T follicular helper cell (primary cell): ENCODE data around the gene FNDC5.

Source experiments
- DNase-seq: peaks from one replicate; pipeline ENCODE4 v3.0.0-alpha.2; 2020; ENCODE audit warnings: low read depth

Gene FNDC5

DNA sequence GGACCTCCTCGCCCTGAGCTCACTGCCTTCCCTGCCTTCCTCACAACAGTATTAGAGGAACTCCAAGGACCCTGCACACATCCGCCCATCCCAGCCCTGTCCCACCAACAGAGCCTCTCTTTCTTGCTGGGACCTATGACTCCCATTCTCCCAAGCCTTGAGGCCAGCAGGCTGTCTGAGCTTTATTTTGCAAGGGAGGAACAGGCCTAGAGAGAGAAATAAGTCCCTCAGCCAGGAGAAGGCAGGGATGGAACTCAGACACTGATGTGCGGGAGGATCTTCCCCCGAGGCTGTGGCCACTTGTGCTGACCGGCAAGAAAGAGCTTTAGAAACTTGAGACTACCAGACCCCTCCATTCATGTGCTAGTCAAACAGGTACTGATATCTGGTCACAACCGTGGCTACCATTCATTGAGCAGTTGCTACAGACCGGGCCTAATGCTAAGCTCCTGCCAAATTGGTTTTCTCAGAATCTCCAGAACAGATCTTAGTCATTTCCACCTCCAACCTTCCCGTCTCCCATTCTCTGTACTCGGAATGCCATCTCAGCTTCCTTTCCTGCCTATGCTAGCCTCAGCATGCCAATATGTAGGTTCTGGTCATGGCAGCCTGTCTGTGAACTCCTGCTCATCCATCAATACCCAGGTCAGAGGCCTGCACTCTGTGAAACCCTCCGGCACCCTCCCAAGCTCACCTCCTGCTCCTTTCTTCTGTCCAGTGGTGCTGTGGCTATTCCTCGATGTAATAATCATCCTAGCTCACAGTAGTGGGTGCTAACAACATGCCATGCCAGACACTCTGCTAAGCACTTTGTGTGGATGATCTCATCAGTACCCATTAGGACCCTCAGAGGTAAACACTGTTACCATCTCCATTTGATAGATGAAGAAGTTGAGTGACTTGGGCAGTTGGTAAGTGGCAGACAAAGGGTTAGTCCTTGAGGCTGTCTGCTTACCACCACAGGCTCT is 26.7 kb upstream of the FNDC5 start:
- DNase-seq = no peak

DNA sequence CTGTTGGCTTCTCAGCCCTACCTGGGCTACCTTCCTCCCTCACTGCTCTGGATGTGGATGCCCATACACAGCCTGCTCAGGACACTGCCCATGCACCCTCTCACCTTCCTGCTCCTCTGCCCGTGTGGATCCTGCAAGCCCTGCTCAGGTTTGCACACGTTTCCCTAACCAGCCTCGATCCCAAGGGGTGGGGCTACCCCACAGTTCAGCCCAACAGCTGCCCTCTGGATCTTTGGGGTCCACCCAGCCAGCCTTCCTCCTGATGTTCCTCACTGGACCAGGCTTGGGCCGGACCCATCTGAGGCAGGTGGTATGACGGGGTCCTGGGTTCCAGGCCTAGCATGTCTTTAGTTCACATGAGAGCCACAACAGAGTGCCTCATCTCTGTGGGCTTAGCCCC is 25.7 kb upstream of the FNDC5 start:
- DNase-seq = no peak

DNA sequence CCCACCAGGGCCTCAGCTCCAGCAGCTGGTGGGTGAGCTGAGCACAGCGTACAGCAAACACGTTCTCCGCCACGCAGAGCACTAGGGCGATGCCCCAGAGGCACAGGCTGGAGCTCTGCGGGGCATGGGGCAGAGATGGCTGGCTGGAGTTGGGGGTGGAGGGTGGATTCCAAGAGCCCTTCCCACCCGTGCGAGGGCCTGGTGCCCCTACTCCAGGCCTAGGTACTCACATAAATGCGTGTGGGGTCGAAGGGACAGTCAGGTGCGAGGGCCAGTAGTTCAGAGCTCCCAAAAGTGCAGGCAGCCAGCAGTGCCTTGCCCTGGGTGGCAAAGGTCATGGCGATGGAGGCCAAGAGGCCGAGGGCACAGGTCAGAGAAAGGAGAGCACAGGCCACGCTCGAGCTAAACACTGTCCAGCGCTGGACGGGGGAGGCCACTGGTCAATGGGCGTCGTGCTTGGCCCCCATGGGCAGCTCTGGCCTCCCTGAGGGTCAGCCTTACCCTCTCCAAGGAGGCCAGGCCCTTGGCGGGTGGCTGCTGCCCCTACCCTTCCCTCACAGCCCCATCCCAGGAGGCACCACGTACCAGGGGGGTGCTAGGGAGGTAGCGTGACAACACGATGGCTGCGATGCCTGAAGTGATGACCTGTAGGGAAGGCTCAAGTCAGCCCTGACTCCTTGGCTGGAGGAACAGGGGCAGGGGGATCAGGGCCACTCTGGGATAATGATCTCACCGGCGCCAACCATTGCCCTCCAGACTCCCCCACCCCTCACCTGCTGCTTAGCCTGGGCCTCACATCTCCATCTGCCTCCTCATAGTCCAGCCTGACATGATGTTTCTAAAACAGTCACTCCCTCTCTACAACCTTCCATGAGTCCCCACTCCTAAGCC is 24.9 kb upstream of the FNDC5 start:
- DNase-seq = no peak

DNA sequence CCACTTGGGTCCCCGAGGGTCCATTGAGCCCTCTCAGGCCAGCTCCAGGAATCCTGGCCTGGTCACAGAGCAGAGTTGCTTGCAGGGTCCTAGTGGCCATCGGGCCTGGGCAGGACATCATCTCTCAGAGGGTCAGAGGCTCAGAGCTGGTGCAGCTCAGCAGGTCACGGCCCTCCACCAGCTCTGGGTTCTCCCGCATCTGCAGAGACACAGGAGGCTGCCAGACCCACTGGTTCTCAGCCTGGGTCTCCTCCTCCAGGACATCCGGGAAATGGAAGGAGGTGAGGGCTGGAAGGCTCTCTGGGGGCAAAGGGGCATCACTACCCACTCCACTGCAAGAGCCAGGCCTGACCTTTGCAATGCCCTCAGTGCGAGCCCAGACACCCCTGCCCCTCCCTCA is 24.0 kb upstream of the FNDC5 start:
- DNase-seq = no peak

DNA sequence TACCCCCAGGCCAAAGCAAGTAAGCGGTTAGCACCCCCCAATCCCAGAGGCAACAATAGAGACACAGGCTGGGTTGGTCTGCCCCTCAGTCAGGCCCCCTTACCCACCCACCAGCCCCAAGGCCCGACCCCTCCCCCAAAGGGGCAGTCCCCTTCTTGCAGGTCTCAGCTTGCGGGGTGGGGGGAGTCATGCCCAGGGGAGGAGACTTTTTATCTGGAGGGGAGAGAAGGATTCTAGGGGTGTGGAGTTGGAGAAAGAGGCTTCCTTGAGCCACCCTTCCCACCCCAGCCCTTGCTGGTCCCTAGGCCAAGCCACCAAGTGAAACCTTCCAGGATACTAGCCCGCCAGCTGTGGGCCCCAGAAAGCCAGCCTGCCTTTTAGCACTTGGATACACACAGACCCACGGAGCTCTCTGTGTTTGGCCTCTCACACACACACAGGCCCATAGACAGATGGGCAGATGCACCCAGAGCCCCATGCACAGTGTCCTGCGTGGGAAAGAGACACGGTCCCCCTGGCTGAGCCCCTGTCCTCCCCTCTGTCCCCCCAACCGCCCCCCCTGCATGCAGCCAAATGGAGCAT is 23.4 kb upstream of the FNDC5 start:
- DNase-seq = no peak

DNA sequence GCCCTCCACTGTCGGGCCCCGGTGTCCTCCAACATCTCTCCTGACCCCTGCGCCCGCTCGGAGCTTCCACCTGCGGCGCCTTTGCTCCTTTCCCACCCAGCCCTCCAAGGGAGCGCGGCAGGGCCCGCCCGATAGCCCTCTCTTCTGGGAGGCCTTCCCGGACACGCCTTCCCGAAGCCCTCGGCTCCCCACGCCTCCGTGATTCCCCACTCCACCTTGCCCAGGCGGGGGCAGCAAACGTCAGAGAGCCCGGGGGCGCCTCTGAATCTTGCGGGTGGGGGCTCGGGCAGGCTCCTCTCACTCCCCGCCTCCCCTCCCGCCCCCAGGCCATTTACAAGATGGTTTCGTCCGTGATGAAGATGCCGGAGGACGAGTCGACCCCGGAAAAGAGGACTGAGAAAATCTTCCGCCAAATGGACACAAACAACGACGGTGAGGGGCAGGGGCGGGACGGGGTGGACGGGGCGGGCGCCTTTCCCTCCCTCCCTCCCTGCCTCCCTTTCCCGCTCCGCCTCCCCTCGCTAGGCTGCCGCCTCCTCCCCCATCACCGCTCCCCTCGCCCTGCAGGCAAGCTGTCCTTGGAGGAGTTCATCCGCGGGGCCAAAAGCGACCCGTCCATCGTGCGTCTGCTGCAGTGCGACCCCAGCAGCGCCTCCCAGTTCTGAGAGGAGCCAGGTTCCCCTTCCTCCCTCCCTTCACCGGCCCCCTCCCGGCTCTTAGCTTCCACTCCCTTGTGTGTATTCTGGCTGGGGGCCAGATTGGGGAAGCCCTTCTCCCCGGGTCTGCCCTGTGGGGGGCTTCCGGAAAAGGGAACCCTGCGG is 22.7 kb upstream of the FNDC5 start:
- no peak for DNase-seq

DNA sequence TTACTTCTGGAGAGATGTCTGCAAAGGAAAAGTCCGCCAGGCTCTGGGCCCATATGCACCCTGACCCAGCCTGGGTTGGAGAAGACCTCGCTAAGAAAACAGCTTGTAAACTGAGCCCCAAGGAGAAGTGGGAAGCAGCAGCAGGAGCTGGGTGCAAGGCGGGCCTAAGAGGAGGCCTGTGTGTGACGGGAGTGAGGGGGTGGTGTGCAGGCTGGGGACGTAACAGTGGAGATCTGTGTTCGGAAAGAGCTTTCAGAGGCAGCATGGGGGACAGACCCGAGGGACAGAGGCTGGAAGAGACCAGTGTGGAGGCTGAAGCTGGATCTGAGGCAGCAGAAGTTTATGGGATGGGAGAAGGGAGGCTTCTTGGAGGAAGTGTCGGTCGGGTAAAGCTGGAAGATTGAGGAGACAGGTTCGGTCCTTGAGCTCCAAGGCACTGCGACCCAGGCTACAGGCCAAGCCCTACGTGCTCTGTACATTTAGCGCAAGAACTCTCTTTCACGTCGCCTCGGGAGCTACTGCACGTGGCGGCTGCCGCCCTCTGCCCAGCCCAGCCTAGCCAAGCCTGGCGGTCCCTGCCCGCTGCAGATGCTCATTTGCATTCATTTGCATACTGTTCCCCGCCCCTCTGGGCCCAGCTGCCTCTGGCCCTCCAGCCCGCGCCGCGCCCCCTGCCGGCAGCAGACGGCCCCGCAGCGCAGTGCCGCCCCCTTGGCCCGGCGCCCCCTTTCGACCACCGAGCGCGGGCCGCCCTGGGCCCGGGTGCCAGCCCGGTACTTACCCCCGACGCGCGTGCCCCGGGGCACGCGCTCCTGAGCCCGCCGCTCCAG is 21.9 kb upstream of the FNDC5 start:
- DNase-seq = no peak

DNA sequence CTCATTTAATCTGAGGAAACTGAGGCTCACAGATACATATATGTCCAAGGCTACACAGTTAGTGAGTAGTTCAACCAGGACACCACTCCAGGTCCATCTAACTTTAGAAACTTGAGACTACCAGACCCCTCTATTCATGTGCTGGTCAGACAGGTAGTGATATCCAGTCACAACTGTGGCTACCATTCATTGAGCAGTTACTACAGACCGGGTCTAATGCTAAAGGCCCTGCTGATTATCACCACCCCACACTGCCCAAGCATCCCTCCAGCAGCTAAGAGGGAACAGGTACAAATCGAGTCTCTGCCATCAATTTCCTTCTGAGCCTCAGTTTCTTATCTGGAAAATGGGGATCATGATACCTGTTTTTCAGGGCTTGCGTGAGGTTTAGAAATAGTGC is 20.9 kb upstream of the FNDC5 start:
- no peak for DNase-seq

DNA sequence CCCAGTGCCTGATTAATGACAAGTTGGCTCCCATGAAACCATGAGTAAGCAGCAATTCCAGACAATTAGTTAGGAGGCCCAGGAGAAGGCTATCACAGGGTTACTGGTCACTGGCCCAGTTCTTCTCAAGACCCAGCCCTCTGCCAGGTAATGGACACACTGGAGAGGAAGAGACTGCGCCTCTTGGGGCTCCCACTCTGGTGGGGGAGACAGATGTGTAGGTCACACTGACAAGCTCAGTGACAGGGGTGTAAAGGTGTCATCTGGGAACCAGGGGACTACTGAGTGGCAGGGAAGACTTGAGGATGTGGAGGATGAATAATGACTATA is 20.5 kb upstream of the FNDC5 start:
- no peak for DNase-seq

DNA sequence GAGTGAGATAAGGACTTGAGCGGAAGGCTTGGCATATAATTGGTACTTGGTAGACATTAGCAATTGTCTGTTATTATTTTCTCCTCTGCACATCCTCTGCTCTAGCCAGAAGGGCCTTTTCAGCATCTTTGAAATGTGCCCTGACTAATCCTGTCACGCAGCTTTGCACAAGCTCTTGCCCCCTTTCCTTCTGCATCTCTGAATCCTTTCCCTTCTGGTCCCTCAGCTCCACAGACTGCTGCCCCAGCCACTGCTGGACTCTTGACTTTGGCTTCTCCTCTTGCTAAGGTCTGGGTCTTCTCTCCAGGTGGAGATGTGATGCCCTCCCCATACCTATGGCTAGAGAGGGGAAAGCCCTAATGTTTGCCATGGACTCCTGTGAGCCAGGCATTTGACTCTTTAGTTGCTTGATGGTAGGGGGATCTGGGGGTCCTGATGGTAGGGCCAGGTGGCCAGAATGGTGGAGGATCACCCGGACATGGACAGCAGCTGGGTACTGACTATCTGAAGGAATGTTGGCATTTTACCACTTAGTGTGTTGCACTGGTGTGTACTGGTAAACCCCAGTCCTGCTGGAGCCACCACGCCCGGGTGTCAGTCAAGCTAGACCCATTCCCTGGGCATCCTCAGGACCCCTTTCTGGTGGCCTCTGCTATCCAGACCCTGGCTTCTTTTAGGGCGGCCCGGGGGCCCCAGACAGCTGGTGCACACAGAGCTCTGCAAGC is 20.0 kb upstream of the FNDC5 start:
- DNase-seq = no peak

DNA sequence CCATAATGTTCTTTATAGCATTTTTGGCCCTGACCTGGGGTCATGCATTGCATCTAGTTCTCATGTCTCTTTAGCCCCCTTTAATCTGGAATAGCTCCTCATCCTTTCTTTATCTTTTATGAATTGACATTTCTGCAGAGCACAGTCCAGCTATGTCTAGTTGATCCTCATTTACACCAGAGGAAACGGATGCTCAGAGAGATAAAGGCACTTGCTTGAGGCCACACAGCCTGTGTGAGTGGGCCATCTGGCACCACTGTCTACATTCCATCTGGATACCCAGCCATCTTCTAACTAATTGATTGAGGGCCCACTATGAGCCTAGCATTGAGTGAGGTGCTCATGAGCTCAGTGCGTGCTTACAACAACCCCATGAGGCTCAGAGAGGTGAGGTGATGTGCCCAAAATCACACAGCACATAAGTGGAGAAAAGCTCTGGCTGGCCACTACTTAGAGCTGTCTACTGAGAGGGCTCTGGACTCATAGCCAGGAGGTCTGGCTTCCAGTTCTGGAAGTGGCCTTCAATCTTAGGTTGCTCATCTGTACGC is 19.1 kb upstream of the FNDC5 start:
- no peak for DNase-seq

DNA sequence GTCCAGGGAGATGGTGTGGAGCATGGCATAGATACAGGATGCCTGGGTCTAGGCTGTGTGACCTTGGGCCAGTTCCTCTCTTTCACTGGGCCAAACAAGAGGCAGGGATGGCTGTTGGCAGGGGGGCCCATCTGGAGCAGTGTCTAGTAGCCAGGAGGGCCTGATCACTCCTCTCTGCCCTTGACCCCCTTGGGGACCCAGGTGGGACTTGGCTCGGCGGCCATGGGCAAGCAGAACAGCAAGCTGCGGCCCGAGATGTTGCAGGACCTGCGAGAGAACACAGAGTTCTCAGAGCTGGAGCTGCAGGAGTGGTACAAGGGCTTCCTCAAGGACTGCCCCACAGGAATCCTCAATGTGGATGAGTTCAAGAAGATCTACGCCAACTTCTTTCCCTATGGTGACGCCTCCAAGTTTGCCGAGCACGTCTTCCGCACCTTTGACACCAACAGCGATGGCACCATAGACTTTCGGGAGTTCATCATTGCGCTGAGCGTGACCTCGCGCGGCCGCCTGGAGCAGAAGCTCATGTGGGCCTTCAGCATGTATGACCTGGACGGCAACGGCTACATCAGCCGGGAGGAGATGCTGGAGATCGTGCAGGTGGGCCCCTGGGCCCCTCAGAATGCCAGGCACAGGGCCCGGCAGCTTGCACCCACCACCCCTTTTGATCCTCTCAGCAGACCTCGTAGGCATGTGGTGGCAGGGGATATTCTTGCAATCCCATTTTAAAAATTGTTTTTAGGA is 18.1 kb upstream of the FNDC5 start:
- no peak for DNase-seq

DNA sequence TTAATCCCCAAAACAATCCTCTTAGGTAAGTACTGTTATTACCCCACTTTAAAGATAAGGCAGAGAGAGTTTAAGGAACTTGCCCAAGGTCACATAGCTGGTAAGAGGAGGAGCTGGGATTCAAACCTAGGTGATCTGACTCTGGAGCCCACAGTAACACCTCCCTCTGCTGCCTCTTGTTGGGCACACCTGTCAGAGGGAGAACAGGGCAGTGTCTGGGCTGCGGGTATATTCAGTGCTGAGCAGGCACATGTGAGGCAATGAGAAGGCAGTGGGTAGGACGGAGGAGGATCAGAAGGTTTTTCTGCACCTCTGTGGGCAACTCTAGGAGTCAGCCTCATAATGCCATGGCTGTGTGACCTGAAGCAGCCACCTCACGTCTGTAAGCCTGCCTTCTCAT is 17.4 kb upstream of the FNDC5 start:
- no peak for DNase-seq

DNA sequence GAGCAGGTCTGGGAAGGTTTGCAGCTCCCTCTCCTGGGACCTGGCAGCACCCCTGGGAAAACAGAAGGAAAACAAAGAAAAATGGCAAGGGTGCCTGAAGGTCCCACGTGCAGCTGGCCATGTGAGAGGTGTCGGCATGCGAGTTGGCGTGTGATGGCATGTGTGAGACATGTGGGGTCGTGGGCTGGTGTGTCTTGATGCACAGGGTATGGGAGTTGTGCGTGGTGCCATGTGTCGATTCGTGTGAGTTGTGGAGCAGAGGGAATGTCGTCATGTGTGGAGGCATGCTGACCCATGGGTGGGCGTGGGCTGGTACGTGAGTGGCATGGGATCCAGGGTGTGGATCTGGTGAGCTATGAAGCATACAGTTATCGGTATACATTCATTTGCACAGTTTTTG is 16.9 kb upstream of the FNDC5 start:
- no peak for DNase-seq

DNA sequence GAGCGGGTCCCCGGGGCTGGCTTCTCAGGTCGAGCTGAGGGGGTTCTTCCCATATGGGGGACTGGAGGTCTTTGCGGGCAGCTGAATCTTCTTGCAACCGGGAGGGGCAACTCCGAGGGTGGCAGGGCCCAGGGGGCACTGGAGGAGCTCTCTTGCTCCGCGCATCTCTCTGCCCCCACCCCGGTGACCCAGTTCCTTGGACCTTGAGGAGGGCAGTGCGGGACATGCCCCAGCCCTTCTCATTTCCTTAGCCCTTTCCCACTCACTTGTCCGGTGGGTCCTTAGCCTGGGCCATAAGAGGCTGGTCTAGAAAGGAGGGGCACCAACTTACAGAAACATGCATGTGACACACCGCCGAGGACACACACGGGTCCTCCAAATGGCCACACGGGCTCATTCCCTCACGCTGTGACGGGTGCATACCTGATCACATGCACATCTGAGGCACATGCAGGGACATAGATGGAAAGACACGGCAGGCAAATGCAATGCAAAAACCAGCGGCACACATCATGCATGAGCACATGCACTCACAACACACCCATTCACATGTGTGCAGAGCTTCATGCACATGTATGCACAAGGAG is 16.2 kb upstream of the FNDC5 start:
- DNase-seq = no peak

DNA sequence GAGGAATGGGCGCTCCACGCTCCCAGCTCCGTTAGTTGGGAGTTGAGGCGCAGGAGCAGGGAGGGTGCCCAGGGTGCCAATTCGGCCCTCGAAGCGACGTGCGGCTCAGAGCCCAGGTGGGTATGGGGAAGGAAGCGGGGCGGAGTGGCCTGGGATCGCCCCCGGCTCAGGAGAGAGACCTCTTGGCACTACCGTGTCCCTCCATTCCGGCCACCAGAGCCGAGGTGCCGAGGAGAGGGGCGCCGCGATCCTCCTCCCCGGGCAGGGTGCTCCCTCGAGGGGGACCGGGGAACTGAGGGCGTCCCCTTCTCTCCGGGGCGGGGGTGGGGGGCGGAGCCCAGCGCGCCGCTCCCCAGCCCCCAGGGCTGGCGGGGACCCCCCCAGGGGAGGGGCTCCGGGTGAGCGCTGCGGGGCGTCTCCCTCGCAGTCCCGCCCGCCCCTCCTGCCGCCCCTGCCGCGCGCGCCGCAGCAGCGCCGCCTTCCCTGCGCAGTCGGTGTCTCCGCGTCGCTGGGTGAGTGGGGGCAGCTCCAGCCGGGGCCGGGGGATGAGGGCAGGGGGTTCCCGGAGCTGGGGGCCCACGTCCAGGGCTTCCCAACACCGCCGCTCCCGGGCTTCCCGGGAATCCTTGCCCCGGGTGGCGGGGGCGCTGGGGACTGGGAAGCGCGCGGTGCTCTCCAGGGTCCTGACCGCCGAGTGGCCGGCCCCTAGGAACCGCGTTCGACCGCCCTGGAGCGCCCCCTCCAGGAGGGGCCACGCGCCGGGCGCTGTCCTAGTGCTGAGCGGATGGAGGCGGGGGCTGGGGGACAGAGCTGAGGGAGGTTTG is 15.5 kb upstream of the FNDC5 start, which contains the start of gene HPCA:
TSS of gene HPCA (plus strand) at position 488 of the 824 bp plus-strand sequence. CDS start 2,408 bp downstream, outside the sequence.
- DNase-seq = no peak

DNA sequence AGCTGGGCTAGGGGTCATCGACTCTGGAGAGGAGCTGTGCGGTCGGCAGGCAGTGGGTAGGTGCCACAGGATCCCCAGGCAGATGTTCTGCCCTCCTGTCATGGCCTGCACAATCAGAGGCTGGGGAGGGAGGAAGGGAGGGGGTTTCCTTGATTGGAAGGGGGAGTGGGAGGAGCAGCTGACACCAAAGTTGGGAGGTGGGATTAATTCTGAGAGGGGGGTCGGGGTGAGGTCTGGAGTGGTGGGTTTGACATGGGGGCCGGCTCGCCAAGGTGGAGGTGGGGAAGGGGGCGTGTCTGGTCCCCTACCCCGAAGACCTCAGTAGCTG is 14.9 kb upstream of the FNDC5 start:
- DNase-seq = no peak

DNA sequence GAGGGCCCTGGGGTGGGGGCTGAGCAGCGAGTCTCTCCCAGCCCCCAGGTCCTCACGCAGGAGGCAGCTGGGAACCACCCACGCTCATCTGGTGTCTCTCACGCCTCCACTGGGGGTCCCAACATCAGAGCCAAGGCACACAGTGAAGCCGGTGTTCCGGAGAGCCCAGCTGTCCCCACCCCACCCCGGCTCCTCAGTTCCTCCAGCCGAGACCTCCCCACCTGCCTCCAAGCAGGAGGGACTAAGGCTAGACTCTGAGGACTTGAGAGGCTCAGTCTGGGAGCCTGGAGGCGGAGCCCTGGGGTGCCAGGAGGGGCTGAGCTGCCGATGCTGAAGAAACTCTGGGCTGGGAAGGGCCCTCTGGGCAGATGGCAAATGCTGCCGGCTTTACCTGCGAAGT is 14.0 kb upstream of the FNDC5 start:
- no peak for DNase-seq
